GM08714 (cell line): Measurements from ENCODE around the gene PTPRN2.
"Not testable (repeated sequence)": the region's sequence is repeated elsewhere in the genome, so short reads cannot be mapped to it uniquely, and the experiment has no call there.

Experiments used
- H3K4me3 ChIP-seq: fragments of 200-500 bp; sonication (Bioruptor generic); 2 replicates; pipeline ENCODE4 v1.5.1; 2014; ENCODE audit warnings: mild to moderate bottlenecking, low read length, inconsistent platforms
- ZNF274 ChIP-seq: IDR thresholded peaks from 2 replicates; pipeline ENCODE4 v1.6.1; 2012; ENCODE audit warnings: mild to moderate bottlenecking, low read depth, low read length

PTPRN2 gene

GRCh38 chr7:158362001-158362400 lies 225.6 kb downstream of the PTPRN2 start:
- H3K4me3 ChIP-seq: no peak overlapping the region
- no peak for TF ChIP-seq ZNF274

- TF ChIP-seq ZNF274: no peak
Observed at GRCh38 chr7:158361326-158361946, 226.2 kb downstream of the PTPRN2 start.

GRCh38 chr7:158358926-158359645 lies 228.5 kb downstream of the PTPRN2 start:
- no peak overlapping the region for H3K4me3 ChIP-seq
- no peak for TF ChIP-seq ZNF274

More at GRCh38 chr7:158361326-158361946, 226.2 kb downstream of the PTPRN2 start:
- no peak overlapping the region for H3K4me3 ChIP-seq

- TF ChIP-seq ZNF274: no peak
- H3K4me3 ChIP-seq: no peak overlapping the region
Observed at GRCh38 chr7:158357898-158358821, 229.5 kb downstream of the PTPRN2 start.

DNA sequence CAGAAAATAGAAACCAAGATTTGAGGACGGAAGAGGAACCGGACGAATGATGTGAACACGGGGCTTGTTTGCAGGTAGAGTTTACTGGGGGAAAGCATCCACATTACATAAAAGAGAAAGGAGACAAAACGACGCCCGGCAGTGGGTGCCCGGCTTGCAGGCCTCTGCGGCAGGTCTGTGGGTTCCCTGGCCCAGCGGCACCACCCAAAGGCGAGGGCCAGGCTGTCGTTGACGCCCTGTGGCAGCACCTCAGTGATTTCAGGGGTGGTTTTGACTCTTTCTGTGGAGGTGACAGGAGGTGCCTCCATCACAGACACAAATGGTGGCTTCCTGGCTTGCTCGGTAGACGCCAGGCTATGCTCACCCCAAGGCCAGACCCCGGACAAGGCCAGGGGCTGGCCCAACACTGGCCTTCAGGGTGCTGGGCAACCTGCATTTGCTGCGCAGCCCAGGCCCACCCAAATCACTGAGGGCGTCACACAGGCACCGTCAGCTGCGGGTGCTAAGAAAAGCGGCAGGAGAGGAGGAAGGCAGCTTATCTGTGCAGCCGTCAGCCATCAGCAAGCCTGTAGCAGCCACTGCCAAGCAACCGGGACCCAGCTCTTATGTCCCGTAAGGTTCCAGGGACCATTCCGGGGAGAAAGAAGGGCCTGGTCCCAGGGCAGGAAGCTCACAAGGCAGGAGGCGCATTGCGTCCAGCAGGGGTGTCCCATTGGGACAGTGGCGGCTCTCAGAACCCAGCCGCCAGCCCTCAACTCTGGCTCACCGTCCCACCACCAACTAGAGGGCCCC lies 230.3 kb downstream of the PTPRN2 start:
- TF ChIP-seq ZNF274: no peak

DNA sequence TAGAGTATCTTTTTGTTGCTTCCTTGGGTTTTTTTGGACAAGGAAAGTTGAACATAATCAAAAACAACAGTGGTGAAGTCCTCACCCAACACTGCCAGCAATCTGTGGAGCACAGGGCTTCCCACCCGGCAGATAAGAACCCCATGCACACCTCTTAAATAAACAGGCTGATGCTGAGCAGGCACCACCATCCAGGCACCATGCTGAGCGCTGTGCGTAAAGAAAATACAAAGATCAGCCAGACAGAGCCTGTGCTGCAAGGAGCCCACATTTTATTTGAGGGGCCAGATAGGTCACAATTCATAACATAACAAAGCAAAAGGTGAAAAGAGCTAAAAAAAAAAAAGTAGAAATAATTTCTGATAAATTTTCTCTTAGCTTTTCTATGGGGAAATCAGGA lies 231.2 kb downstream of the PTPRN2 start:
- no peak for TF ChIP-seq ZNF274
- H3K4me3 ChIP-seq: no peak overlapping the region

More for the DNA sequence above, 230.3 kb downstream of the PTPRN2 start:
- no peak overlapping the region for H3K4me3 ChIP-seq

DNA sequence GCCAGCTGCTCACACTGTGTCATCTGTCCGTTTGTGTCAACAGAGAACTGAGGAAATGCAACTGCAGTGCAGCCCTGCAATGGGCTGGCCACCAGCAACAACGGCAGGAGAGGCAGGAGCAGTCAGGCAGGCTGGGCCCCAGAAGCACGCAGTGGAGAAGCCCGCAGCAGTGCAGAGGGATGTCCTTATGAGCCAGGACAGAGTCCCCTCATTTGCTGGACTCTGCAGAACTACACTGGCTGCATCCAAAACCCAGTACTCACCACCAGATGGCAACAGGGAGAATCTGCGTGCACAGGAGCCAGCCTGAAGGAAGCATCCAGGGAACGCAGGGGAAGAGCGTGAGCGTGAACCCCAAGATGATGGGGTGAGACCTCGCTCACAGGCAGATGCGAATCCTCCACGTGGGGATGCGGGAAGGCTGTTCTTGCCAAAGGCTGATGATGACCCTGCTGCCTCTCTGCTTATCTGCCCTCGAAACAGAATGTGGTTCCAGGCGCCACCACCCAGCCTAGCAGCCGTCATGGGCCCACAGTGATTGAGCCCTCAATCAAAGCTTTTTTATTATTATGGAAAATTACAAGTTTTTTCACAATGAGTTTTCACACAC lies 232.1 kb downstream of the PTPRN2 start:
- no peak for TF ChIP-seq ZNF274
- no peak overlapping the region for H3K4me3 ChIP-seq

GRCh38 chr7:158354861-158355260 lies 232.8 kb downstream of the PTPRN2 start:
- TF ChIP-seq ZNF274: no peak
- no peak overlapping the region for H3K4me3 ChIP-seq

GRCh38 chr7:158353606-158354570 lies 233.7 kb downstream of the PTPRN2 start:
- no peak for TF ChIP-seq ZNF274
- no peak overlapping the region for H3K4me3 ChIP-seq

- H3K4me3 ChIP-seq: not testable (repeated sequence)
Observed at GRCh38 chr7:158351899-158352729, 235.5 kb downstream of the PTPRN2 start.

- TF ChIP-seq ZNF274: no peak
- H3K4me3 ChIP-seq: no peak overlapping the region
Observed at GRCh38 chr7:158351481-158351880, 236.1 kb downstream of the PTPRN2 start.

DNA sequence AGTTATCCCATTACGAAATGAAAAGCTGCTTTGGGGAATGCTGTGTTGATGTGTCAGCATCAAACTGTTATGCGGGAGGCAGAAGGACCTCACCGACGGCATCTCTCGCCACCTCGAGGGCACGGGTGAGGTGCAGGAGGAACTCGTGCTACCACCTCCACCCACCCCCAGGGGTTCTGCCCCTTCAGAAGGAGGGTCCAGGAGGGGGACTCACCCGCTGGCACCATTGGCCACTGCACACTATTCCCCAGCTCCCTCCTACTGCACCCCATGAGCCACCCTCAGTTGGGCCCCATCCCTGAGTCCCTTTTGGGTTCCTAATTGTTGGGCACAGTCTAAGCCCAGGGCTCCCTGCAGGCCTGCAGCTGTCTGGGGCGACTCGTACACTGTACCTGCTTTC lies 236.6 kb downstream of the PTPRN2 start:
- no peak for TF ChIP-seq ZNF274

More for the DNA sequence above, 236.6 kb downstream of the PTPRN2 start:
- H3K4me3 ChIP-seq: no peak overlapping the region
